HS-27A (cell line): ENCODE data around the gene VSTM2L.

Experiments
- DNase-seq: peaks from one replicate; pipeline ENCODE4 v3.0.0-alpha.2; 2012; ENCODE audit warnings: low read depth, missing footprints

The VSTM2L gene

GRCh38 chr20:37969949-37970855 is 67.3 kb downstream of the VSTM2L start:
- no peak for DNase-seq

- DNase-seq = no peak
Measured at GRCh38 chr20:37970856-37971245, 67.9 kb downstream of the VSTM2L start.

DNA sequence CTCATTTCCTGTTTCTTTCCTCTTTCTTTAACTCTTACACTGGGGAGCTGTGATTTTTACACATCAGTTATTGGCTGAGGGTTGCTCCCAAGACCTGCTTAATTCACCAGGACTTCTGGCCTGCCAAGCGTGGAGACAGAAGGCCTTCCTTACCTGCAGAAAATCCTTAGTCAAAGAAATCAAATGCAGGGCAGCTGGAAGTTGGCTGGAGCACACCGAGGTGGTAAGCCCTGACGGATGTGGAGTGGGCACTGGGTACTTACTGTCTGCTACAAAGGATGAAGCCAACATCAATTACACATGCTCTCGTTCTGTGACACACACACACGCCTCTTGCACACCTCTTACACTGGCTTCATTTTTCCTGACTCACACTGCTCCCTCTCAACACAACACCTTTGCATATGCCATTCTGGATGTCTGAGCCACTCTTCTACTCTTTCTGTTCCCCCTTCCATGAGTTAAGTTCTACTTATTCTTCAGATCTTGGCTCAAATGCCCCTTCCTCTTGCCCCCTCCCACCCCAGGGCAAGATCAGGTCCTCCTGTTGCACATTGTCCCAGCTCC is 68.7 kb downstream of the VSTM2L start:
- DNase-seq = no peak

DNA sequence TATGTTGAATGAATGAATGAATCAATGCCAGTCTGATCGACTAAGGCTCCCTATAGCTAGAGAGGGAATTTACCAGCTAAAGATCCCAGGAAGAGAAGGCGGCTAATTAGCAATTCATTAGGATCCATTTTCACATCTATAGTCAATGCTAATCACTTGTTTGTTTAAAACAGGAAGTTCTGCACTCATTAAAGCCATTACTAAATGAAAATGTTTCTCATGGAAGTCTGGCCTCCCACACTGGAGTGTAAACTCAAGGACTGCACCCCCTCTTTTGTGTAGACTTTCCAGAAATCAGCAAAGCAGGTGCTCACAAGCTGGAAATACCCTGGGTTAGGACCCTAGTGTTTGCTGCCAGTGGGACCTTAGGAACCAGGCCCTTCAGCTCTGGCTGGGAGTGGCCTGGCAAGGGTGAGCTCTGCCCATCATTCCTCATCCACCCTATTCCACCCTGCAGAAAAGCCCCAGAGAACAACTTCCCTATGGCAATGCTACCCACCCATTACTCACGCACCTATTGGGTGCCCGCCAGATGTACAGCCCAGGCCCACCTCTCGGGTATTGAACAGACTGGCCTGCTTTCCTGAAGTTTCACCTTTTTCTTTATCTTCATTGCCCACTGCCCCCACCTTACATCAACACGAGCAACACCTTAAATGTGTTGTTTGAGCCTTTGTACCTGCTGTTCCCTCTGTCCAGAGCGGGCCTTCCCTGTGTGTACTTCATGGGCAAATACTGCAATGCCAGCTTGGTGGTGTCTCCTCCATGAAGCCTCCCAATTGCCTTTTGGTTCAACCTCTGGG is 69.5 kb downstream of the VSTM2L start:
- DNase-seq = no peak

GRCh38 chr20:37973059-37973910 is 70.4 kb downstream of the VSTM2L start:
- DNase-seq = no peak

DNA sequence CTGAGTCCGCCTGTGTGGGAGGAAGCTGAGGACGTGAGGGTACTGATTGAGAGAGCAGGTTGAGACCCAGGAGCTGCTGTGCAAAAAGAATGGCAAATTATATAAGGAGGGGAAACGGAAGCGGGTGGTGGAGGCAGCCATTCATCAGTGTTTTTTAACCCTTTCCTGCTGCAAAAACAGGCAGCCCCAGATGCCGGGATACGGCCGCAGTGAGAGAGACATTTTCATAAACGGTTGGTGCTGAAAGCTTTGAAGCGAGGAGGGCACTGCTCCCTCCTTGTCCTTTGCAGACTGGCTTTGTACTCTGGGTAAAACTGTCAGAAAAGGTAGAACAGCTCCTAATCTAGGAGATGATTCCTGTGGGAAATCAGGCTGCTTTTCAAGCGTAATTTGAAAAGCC is 74.0 kb downstream of the VSTM2L start:
- no peak for DNase-seq

DNA sequence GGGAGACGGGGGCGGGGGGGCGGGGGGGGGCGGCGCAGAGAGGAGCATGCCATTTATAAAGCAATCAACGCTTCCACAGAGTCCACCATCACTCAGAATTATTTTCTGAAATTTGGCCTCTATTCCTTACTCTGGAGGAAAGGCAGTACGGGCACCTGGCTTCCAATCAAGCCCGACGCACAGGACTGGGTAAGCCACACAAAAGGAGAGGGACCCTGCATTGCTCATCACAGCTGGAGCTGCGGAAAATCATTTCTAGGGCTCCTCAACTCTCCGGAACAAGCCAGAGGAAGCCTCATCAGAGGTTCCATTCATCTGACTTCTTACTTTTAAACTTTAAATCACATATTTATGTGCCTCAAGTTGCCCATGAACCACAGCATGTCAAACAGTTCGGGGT is 74.4 kb downstream of the VSTM2L start:
- DNase-seq = no peak

DNA sequence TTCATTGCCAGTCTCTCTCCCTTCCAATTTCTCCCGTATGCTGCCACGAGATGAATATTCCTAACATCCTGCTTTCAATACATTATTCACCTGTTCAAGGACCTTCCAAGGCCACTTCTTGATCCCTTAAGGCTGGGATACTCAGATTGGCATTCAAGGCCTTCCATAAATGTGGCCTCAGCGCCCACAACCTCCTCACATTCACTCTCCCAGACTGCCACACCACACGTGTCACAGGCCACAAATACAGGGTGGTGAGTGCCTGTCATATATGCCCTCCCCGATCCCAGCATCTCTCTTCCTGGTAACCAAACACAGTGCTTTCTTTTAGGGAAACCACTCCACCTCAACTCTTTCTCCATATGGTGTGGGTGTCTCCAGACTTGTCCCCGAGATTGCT is 74.9 kb downstream of the VSTM2L start:
- no peak for DNase-seq

- no peak for DNase-seq
Measured at GRCh38 chr20:37979021-37979985, 76.4 kb downstream of the VSTM2L start.

- DNase-seq = no peak
Measured at GRCh38 chr20:37980383-37980782, 77.5 kb downstream of the VSTM2L start.

- DNase-seq = no peak
Measured at GRCh38 chr20:37980876-37981275, 77.9 kb downstream of the VSTM2L start.

GRCh38 chr20:37981568-37981967 is 78.6 kb downstream of the VSTM2L start:
- DNase-seq = no peak

- no peak for DNase-seq
Measured at GRCh38 chr20:37983286-37983685, 80.4 kb downstream of the VSTM2L start.

- no peak for DNase-seq
Measured at GRCh38 chr20:37984018-37984785, 81.3 kb downstream of the VSTM2L start.

- no peak for DNase-seq
Measured at GRCh38 chr20:37986044-37986858, 83.3 kb downstream of the VSTM2L start.

DNA sequence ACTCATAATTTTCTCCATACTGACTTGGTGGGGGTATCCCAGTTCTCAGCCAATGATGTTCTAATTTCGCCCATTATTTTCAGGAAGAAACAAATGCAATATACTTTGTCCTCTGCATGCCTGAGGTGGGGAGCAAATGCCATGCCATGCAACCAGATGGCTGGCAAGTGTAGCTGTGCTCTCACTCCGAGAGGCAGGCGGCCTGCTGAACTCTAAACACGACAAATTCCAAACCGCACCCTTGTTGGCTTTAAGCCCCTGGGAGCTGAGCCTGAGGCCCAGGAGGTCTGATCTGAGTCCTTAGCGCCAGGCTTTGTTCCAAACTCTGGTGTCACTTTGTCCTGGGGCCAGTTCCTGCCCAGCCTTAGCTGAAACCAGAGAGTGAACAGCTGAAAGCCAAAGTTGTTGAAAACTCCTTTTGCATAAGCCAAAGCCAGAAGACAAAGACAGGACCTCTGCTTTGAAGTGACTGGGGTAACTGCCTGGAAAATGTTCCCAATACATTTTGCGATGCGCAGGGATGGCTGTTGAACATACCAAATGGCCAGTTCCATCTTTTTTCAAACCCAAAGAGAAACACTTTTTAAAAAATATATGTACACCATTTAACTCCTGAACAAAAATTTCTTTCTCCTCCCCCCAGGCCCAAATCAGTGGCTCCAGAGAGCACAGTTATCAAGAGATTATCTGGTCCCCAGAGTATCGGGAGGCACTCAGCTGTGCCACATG is 84.1 kb downstream of the VSTM2L start:
- DNase-seq = no peak

DNA sequence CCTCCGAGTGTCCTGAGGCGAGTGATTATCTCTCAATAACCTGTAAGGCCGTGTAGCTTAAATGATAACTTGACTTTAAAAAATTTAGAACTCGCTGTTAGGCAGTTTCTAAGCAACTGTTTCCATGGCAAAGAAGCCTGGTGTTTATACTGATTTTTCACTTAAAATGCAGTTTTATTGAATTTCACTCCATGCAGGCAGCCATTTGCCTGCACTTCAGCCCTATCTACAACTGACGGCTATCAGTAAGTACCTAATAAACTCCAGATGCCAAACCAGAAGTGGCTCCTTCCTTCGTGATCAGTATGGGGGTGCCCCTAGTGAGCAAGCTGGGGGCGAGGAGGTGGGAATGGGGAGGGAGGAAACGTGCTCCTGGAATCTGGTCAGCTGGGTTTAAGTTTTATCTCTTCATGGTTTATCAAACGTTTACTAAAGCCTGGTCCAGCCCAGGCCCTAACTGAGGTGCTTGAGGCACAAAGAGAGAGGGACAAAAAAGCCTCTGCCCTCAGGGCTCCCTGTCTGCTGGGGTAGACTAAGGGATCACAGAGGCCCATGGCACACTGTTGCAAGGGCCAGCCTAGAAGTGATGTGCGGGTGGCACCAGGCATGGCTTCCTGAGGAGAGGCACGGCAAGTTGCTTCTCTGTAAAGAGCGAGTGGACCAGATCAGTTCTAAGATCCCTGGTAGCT is 84.8 kb downstream of the VSTM2L start:
- DNase-seq = no peak
